ENCODE data around the gene NDST1.
A peak's percentile ranks its signal among the peaks of the same experiment; 100 is the strongest.

The NDST1 gene

GRCh38 chr5:150503977-150504620 lies 3.8 kb upstream of the NDST1 start:
- TF ChIP-seq, protein P1, sequence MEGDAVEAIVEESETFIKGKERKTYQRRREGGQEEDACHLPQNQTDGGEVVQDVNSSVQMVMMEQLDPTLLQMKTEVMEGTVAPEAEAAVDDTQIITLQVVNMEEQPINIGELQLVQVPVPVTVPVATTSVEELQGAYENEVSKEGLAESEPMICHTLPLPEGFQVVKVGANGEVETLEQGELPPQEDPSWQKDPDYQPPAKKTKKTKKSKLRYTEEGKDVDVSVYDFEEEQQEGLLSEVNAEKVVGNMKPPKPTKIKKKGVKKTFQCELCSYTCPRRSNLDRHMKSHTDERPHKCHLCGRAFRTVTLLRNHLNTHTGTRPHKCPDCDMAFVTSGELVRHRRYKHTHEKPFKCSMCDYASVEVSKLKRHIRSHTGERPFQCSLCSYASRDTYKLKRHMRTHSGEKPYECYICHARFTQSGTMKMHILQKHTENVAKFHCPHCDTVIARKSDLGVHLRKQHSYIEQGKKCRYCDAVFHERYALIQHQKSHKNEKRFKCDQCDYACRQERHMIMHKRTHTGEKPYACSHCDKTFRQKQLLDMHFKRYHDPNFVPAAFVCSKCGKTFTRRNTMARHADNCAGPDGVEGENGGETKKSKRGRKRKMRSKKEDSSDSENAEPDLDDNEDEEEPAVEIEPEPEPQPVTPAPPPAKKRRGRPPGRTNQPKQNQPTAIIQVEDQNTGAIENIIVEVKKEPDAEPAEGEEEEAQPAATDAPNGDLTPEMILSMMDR (IDR thresholded peaks at IDR 0.05): no peak
- TF ChIP-seq ZFX (IDR thresholded peaks at IDR 0.05; ENCODE audit: borderline replicate concordance): no peak
- H3K27ac ChIP-seq: no peak overlapping the region

DNA sequence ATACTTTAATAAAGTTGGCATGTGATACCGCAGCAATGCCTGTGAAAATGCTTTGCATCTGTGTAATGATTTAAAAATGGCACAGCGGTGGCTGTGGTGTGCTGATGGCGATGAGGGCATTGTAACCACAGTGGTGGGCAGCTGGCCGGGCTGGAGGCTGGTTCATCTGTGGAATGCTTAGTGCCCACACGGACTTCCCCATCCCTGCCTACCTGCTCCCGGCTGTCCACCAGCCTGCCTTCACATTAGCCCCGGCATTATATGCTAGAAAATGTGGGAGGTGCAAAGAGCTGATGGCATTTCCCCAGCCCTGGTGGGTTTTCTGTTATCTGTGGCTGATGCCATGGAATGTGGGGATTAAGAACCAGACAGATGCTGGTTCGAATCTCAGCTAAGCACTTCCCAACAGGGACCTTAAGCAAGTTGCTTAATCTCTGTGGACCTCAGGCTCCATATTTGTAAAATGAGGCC lies 2.9 kb upstream of the NDST1 start:
- H3K27ac ChIP-seq: no peak overlapping the region

GRCh38 chr5:150505816-150506215 lies 2.1 kb upstream of the NDST1 start:
- no peak overlapping the region for H3K27ac ChIP-seq
- TF ChIP-seq, protein P1 (IDR thresholded peaks at IDR 0.05): no peak
- no peak for TF ChIP-seq ZFX (IDR thresholded peaks at IDR 0.05; ENCODE audit: borderline replicate concordance)

More for the DNA sequence above, 2.9 kb upstream of the NDST1 start:
- no peak for TF ChIP-seq ZFX (IDR thresholded peaks at IDR 0.05; ENCODE audit: borderline replicate concordance)
- TF ChIP-seq, protein P1 (IDR thresholded peaks at IDR 0.05): no peak

DNA sequence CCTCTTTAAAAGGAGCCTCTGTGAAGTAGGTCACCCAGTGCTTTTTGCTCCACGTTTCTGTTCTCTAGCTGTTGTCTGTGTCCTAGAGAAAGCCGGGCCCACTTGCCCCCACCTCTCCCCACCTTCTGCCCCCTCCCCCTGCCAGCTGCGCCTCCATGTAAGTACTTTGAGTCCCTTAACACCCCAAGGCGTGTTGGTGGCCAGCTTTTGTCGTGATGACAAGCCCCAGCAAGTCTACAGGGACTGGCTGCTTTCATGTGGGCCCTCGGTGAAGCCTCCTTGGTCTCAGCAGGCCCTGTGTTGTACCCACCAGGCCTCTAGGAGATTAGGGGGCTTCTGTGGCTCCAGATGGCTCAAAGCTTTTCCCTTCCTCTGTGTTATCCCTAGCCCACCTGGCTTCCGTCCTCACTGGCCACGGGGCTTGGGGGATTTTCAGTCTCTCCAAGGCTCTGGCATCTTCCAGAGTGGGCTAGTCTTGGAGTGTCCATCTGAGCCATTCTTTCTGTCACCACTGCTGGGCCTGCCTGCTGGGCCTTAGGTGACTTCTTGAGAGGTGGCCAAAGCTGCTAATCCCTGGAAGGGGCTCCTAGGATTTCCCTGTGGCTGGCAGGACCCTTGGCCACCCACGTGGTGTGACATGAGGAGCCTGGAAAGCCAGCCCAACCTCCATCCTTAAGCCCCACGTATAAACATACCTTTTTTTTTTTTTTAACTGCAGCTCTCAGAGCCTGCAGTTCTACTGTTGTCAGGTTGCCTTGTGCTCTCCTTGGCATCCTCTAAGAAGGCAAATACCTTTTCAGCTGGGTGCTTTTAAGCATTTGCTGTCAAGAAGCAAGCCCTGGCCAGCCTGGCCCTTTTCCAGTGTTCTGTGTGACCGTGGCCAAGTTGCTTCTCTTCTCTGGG lies 1.1 kb upstream of the NDST1 start:
- no peak overlapping the region for H3K27ac ChIP-seq
- TF ChIP-seq, protein P1 (IDR thresholded peaks at IDR 0.05): no peak
- TF ChIP-seq ZFX (IDR thresholded peaks at IDR 0.05; ENCODE audit: borderline replicate concordance): no peak

DNA sequence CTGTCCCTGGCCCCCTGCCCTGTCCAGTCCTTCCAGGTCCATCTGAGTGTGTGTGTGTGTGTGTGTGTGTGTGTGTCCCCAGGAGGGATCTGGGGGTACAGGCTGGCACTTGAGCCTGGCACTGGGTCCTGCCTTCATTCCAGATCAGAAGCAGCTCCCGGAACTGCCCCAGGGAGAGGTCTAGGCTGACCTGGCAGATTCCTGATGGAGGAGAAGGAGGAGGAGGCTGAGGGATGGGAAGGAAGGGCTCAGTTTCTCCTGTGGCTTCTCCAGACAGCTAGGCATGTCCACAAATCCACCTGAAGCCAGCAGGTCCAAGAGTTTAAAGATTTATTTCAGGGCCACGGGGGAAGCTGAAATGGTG lies 328 bp downstream of the NDST1 start:
- no peak for TF ChIP-seq ZFX (IDR thresholded peaks at IDR 0.05; ENCODE audit: borderline replicate concordance)
- TF ChIP-seq, protein P1 (IDR thresholded peaks at IDR 0.05): no peak
- H3K27ac ChIP-seq: no peak overlapping the region

GRCh38 chr5:150508828-150509227 lies 897 bp downstream of the NDST1 start:
- no peak overlapping the region for H3K27ac ChIP-seq
- TF ChIP-seq, protein P1 (IDR thresholded peaks at IDR 0.05): no peak
- TF ChIP-seq ZFX (IDR thresholded peaks at IDR 0.05; ENCODE audit: borderline replicate concordance): no peak

DNA sequence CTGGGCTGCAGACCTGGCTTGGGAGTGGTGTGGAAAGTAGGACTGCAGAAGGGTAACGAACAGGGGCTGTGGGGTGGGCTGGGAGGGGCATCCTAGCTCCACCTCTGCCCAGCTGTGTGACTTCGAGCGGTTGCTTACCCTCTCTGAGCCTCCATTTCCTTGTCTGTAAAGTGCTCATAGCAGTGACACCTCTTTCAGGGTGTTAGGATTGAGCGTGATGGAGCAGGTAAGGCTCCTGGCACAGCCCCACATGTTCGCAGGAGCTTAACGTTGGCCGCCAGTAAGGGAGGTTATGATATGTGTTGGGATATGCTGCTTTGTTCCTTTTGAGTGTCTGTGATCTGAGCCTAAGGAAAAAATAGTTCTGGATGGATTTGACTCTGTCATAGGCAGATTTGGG lies 2.1 kb downstream of the NDST1 start:
- H3K27ac ChIP-seq: peak overlapping the region; percentile 17; the same call in 1 of the 2 replicates
- TF ChIP-seq, protein P1 (IDR thresholded peaks at IDR 0.05): no peak
- no peak for TF ChIP-seq ZFX (IDR thresholded peaks at IDR 0.05; ENCODE audit: borderline replicate concordance)

Measured in 22Rv1 (cell line).